H1 (cell line): ENCODE data around the gene TSSC4. TPM values are rescaled to one million over a fixed set of nuclear protein-coding genes. Genes with fewer than 3 reads are reported as not detected.

Experiments
- CTCF ChIA-PET: fragments of 300-600 bp; sonication (Branson Sonifier 250); formaldehyde crosslinking; loops from one replicate; lab custom pipeline; 2021; ENCODE audit not compliant: partially characterized antibody; lab: Charles Lee
- POLR2A ChIA-PET: fragments of 300-600 bp; sonication (Branson Sonifier 250); formaldehyde crosslinking; loops from one replicate; lab custom pipeline; 2021; ENCODE audit warnings: inconsistent platforms; ENCODE audit not compliant: partially characterized antibody; lab: Charles Lee
- DNase-seq, 2 experiments: peaks; one replicate each; pipeline versions ENCODE4 v3.0.0 to v3.0.0-alpha.2; 2010 to 2022; ENCODE audit warnings: low spot score in 2 of 2, low read depth in 1 of 2, mixed read lengths in 1 of 2
- FAIRE-seq: peaks from 2 replicates; lab custom pipeline; 2011; peaks lifted over from hg19 to GRCh38; lab: Jason Lieb, UNC
- H2AFZ ChIP-seq: 2 replicates; pipeline ENCODE4 v1.8.1; 2012; ENCODE audit warnings: low read length, inconsistent platforms
- H2AK5ac ChIP-seq: 2 replicates; pipeline ENCODE4 v1.6.1; 2013; ENCODE audit warnings: low read depth, low read length
- H2BK120ac ChIP-seq: replicated peaks from 2 replicates; pipeline ENCODE3; 2013; ENCODE audit warnings: low read depth, low read length, inconsistent platforms
- H2BK12ac ChIP-seq: 2 replicates; pipeline ENCODE4 v1.6.1; 2013; ENCODE audit warnings: low read depth, low read length
- H2BK15ac ChIP-seq: 2 replicates; pipeline ENCODE4 v1.6.1; 2013; ENCODE audit warnings: low read length
- H2BK20ac ChIP-seq: 2 replicates; pipeline ENCODE4 v1.6.1; 2013; ENCODE audit warnings: low read length
- H2BK5ac ChIP-seq: 2 replicates; pipeline ENCODE4 v1.6.1; 2013; ENCODE audit warnings: low read depth, low read length
- H3K14ac ChIP-seq: 2 replicates; pipeline ENCODE4 v1.6.1; 2013; ENCODE audit warnings: inconsistent platforms; ENCODE audit not compliant: insufficient read length
- H3K18ac ChIP-seq: 2 replicates; pipeline ENCODE4 v1.6.1; 2013; ENCODE audit warnings: low read length; ENCODE audit errors: extremely low read depth
- H3K23ac ChIP-seq: 2 replicates; pipeline ENCODE4 v1.6.1; 2013; ENCODE audit warnings: inconsistent platforms; ENCODE audit not compliant: insufficient read length
- H3K23me2 ChIP-seq: 2 replicates; pipeline ENCODE4 v1.6.1; 2013; ENCODE audit warnings: low read depth, low read length
- H3K27ac ChIP-seq: 2 replicates; pipeline ENCODE4 v1.6.1; 2011; ENCODE audit warnings: low read depth, low read length, inconsistent platforms
- H3K27me3 ChIP-seq, 4 experiments: replicated peaks in 1 of 4; 1 replicate in 1 of 4; 2 replicates in 3 of 4; pipeline versions ENCODE4 v1.6.1 to v1.8.1; 2011 to 2013; ENCODE audit warnings: low read length in 3 of 4, mild to moderate bottlenecking in 3 of 4, inconsistent platforms in 2 of 4, mixed read lengths in 2 of 4, moderate library complexity in 1 of 4; ENCODE audit not compliant: control insufficient read depth in 3 of 4, insufficient read depth in 3 of 4; ENCODE audit errors: extremely low read depth in 1 of 4
- H3K36me3 ChIP-seq, 4 experiments: 2 replicates each; pipeline versions ENCODE4 v1.6.1 to v1.8.1; 2011 to 2013; ENCODE audit warnings: mild to moderate bottlenecking in 4 of 4, low read length in 3 of 4, moderate library complexity in 2 of 4, control low read depth in 1 of 4, inconsistent platforms in 1 of 4; ENCODE audit not compliant: insufficient read depth in 4 of 4, control insufficient read depth in 2 of 4
- H3K4ac ChIP-seq: replicated peaks from 2 replicates; pipeline ENCODE3; 2013; ENCODE audit warnings: low read length, low read depth, mixed read lengths, inconsistent platforms; ENCODE audit not compliant: insufficient read length
- H3K4me1 ChIP-seq, 4 experiments: replicated peaks in 1 of 4; 1 replicate in 1 of 4; 2 replicates in 3 of 4; pipeline versions ENCODE4 v1.6.1 to v1.8.1; 2011 to 2013; ENCODE audit warnings: low read length in 3 of 4, inconsistent platforms in 2 of 4, mixed read lengths in 1 of 4; ENCODE audit not compliant: insufficient read depth in 4 of 4, control insufficient read depth in 3 of 4
- H3K4me2 ChIP-seq, 2 experiments: 2 replicates each; pipeline versions ENCODE4 v1.6.1 to v1.8.1; 2011 to 2013; ENCODE audit warnings: low read depth in 2 of 2, low read length in 2 of 2, control low read depth in 1 of 2, inconsistent platforms in 1 of 2, mild to moderate bottlenecking in 1 of 2; ENCODE audit not compliant: insufficient read depth in 1 of 2
- H3K4me3 ChIP-seq, 4 experiments: fragments of 200-600, 300-600 bp in 1 of 4; sonication (generic), shearing (Covaris generic), sonication (Bioruptor Twin) in 1 of 4; 2 replicates each; pipeline versions ENCODE4 v1.5.1 to v1.8.1; 2011 to 2016; ENCODE audit warnings: low read length in 4 of 4, low read depth in 3 of 4, control low read depth in 2 of 4, inconsistent platforms in 2 of 4, mild to moderate bottlenecking in 2 of 4, mixed read lengths in 1 of 4, moderate library complexity in 1 of 4; ENCODE audit not compliant: insufficient read depth in 2 of 4; ENCODE audit errors: extremely low read depth in 1 of 4
- H3K56ac ChIP-seq: replicated peaks from 2 replicates; pipeline ENCODE3; 2013; ENCODE audit warnings: low read depth, mild to moderate bottlenecking, mixed read lengths, low read length, inconsistent platforms; ENCODE audit not compliant: insufficient read length
- H3K79me1 ChIP-seq: 2 replicates; pipeline ENCODE4 v1.6.1; 2013; ENCODE audit warnings: low read depth, low read length, control low read depth
- H3K79me2 ChIP-seq, 2 experiments: 2 replicates each; pipeline versions ENCODE4 v1.6.1 to v1.8.1; 2012 to 2013; ENCODE audit warnings: low read length in 2 of 2, mild to moderate bottlenecking in 2 of 2, inconsistent platforms in 1 of 2; ENCODE audit not compliant: insufficient read depth in 2 of 2, control insufficient read depth in 1 of 2
- H3K9ac ChIP-seq, 4 experiments: replicated peaks in 1 of 4; 1 replicate in 1 of 4; 2 replicates in 3 of 4; pipeline versions ENCODE4 v1.6.1 to v1.8.1; 2011 to 2013; ENCODE audit warnings: low read depth in 3 of 4, low read length in 3 of 4, control low read depth in 2 of 4, mild to moderate bottlenecking in 2 of 4, moderate library complexity in 2 of 4, inconsistent platforms in 1 of 4; ENCODE audit errors: extremely low read depth in 1 of 4
- H3K9me3 ChIP-seq, 2 experiments: 2 replicates each; pipeline versions ENCODE4 v1.6.1 to v1.8.1; 2012 to 2013; ENCODE audit warnings: mild to moderate bottlenecking in 2 of 2, moderate library complexity in 2 of 2, control low read depth in 1 of 2, inconsistent platforms in 1 of 2, low read depth in 1 of 2, low read length in 1 of 2, mixed read lengths in 1 of 2; ENCODE audit not compliant: insufficient read depth in 2 of 2
- H4K20me1 ChIP-seq, 2 experiments: replicated peaks in 1 of 2; 2 replicates each; pipeline versions ENCODE3 to v1.8.1; 2011 to 2013; ENCODE audit warnings: inconsistent platforms in 2 of 2, low read length in 2 of 2, mild to moderate bottlenecking in 1 of 2; ENCODE audit not compliant: insufficient read depth in 2 of 2, control insufficient read depth in 1 of 2
- H4K5ac ChIP-seq: 2 replicates; pipeline ENCODE4 v1.6.1; 2013; ENCODE audit warnings: low read length, low read depth, mixed read lengths, inconsistent platforms; ENCODE audit not compliant: insufficient read length
- H4K8ac ChIP-seq: 2 replicates; pipeline ENCODE4 v1.8.0; 2013; ENCODE audit warnings: mild to moderate bottlenecking, moderate library complexity, low read length, inconsistent platforms; ENCODE audit not compliant: insufficient read depth; ENCODE audit errors: extremely low read depth
- H4K91ac ChIP-seq: replicated peaks from 2 replicates; pipeline ENCODE3; 2013; ENCODE audit warnings: low read length, mixed read lengths, inconsistent platforms; ENCODE audit not compliant: insufficient read length
- EZH2 ChIP-seq: fragments of 200-600 bp; sonication (generic); IDR thresholded peaks from 2 replicates; pipeline ENCODE4 v1.7.1; 2012; ENCODE audit warnings: low read depth, mild to moderate bottlenecking, moderate library complexity, low read length, inconsistent platforms; ENCODE audit not compliant: severe bottlenecking
- GTF2F1 ChIP-seq: IDR thresholded peaks from 2 replicates; pipeline ENCODE4 v1.6.1; 2012; ENCODE audit warnings: low read depth, low read length, improper control_type of control experiment, borderline replicate concordance
- NANOG ChIP-seq: IDR thresholded peaks from 2 replicates; pipeline ENCODE4 v1.6.1; 2011; ENCODE audit warnings: low read length, low read depth, mild to moderate bottlenecking, inconsistent platforms; ENCODE audit not compliant: insufficient read depth, poor library complexity, severe bottlenecking
- POU5F1 ChIP-seq: IDR thresholded peaks from 2 replicates; pipeline ENCODE4 v1.6.1; 2011; ENCODE audit warnings: low read depth, mild to moderate bottlenecking, low read length, moderate library complexity
- SAP30 ChIP-seq: fragments of 300-600 bp; sonication (generic); IDR thresholded peaks from 2 replicates; pipeline ENCODE4 v1.7.1; 2012; ENCODE audit warnings: low read length, moderate library complexity, mild to moderate bottlenecking, inconsistent platforms; ENCODE audit not compliant: insufficient read depth, insufficient replicate concordance
- WGBS, 2 experiments: shearing (Covaris generic) in 1 of 2; methylation state at CpG; one replicate each; pipeline versions ENCODE4 v1.1.6 to v1.1.7; 2013 to 2015; ENCODE audit warnings: low lambda C conversion rate in 2 of 2, mixed read lengths in 2 of 2, inconsistent platforms in 1 of 2, low coverage in 1 of 2, missing lambda C conversion rate in 1 of 2; ENCODE audit not compliant: insufficient replicate concordance in 2 of 2, insufficient coverage in 1 of 2, insufficient read length in 1 of 2; ENCODE audit errors: extremely low coverage in 1 of 2, missing lambda C conversion rate in 1 of 2; 5-methylcytosine and 5-hydroxymethylcytosine counted together
- polyA plus RNA-seq, 7 experiments: library from polyadenylated mRNA; depleted of rRNA in 3 of 7; stranded (reverse) in 5 of 7; unstranded in 2 of 7; fragments of >200 nt in 5 of 7; fragments of 200-250 nt in 2 of 7; gene quantifications; 1 replicate in 5 of 7; 2 replicates in 1 of 7; 4 replicates in 1 of 7; pipeline versions ENCODE4 v1.2.1 to v1.2.3, GENCODE V29; 2011 to 2013; ENCODE audit warnings: missing spikeins in 2 of 7, mixed read lengths in 2 of 7
- total RNA-seq: library from RNA; stranded (reverse); fragmentation: NEBNext Ultra II Directional; extraction: Animal tissue kit (Norgen Biotek cat#: 25700); gene quantifications from 2 replicates; pipeline ENCODE4 v1.2.1, GENCODE V29; 2021

Gene TSSC4
- total and polyA plus RNA-seq, 2 of the 8 experiments (the other 6 are each of a cell fraction or from before 2014, with no cell fraction given): 34.0 to 39.3 TPM

- peaks cover 0 to 5% of the 10 kb centered on the region in 2 experiments for H4K20me1 ChIP-seq
- no peak overlapping the region for H4K5ac ChIP-seq
- no peak overlapping the region for H3K4me2 ChIP-seq
- H2BK20ac ChIP-seq: no peak overlapping the region
- H3K4me3 ChIP-seq: no peak overlapping the region
- no peak overlapping the region for H2AFZ ChIP-seq
- no peaks in the 10 kb centered on the region for H3K79me1 ChIP-seq
- FAIRE-seq (no peak), DNase-seq (no peak)
- no peak overlapping the region for H3K23ac ChIP-seq
- H3K4ac ChIP-seq: no peak overlapping the region
- no peak overlapping the region for H2BK12ac ChIP-seq
- TF ChIP-seq GTF2F1: no peak
- TF ChIP-seq NANOG: no peak
- no peak for TF ChIP-seq POU5F1
- TF ChIP-seq SAP30: no peak
- no peak for TF ChIP-seq EZH2
- H3K79me2 ChIP-seq: no peaks in the 10 kb centered on the region
- H2AK5ac ChIP-seq: no peak overlapping the region
- no peak overlapping the region for H3K18ac ChIP-seq
- H3K27ac ChIP-seq: no peak overlapping the region
- no peaks in the 10 kb centered on the region for H3K36me3 ChIP-seq
- H2BK15ac ChIP-seq: no peak overlapping the region
- H4K91ac ChIP-seq: no peak overlapping the region
- H3K9me3 ChIP-seq: no peaks in the 10 kb centered on the region
- peaks cover 8 to 50% (median 23%) of the 10 kb centered on the region in 4 experiments for H3K27me3 ChIP-seq
- no peak overlapping the region for H2BK5ac ChIP-seq
- POLR2A ChIA-PET: interaction anchor here (0.6 kb wide), 1 partner anchor 66 kb away, joined by 3 read pairs; no protein-coding TSS in a partner anchor
- CTCF ChIA-PET: interaction anchor here (0.7 to 2.1 kb wide), 3 partner anchors 22 to 148 kb away, joined by 3 to 5 read pairs (median 5); no protein-coding TSS in a partner anchor
- H3K56ac ChIP-seq: no peak overlapping the region
- 93% methylated on average over 5 of the region's 5 CpGs; no CpG with 5 or more reads in 1 of the 2 experiments for WGBS, 2 experiments
- no peak overlapping the region for H4K8ac ChIP-seq
- H3K9ac ChIP-seq: no peak overlapping the region
- no peak overlapping the region for H2BK120ac ChIP-seq
- H3K23me2 ChIP-seq: no peaks in the 10 kb centered on the region
- no peak overlapping the region for H3K14ac ChIP-seq
- H3K4me1 ChIP-seq: no peaks in the 10 kb centered on the region
Measured at GRCh38 chr11:2453436-2453835, 52.9 kb downstream of the TSSC4 start.
